NCI-H2081 (cell line): ENCODE data around the gene MAPK12.
"Not testable (repeated sequence)": the region's sequence is repeated elsewhere in the genome, so short reads cannot be mapped to it uniquely, and the experiment has no call there.

Source experiments
- DNase-seq, 2 experiments: peaks; one replicate each; lab custom pipeline; 2025; lab: John Stamatoyannopoulos, UW

MAPK12 gene

DNA sequence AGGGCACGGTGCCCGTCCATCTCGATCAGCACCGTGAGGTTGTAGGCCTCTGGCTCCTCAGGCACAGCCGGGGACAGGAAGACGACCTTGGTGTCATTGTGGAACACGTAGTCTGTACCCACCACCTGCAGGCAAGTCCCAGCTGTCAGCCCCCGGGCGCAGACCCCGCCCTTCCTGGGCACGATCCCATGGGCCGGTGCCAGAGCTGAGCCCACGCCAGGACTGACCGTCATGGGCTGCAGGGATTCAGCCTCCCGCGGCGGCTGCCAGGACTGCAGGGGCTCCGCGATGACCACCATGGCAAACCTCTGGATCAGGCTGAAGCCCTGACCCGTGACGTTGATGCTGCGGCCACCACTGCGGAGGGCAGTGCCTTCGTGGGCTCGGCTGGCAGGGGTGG, 20.5 kb upstream of the MAPK12 start:
- DNase-seq = no peak

DNA sequence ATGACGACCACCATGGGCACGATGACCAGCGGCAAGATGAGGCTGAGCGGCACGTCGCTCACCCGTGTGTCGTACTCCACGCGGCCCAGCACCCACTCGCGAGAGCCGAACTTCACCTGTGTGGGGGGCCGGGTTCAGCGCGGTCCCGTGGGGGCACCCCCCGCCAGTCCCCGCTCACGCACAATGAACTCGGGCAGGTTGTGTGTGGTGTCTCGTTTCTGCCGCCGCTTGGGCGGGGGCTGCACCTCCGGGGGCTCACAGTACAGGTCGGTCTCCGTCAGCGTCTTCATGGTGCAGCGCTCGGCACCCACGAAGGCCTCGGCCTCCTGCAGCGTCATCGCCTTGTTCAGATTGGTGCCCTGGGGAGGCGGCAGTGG, 19.9 kb upstream of the MAPK12 start:
- no peak for DNase-seq

DNA sequence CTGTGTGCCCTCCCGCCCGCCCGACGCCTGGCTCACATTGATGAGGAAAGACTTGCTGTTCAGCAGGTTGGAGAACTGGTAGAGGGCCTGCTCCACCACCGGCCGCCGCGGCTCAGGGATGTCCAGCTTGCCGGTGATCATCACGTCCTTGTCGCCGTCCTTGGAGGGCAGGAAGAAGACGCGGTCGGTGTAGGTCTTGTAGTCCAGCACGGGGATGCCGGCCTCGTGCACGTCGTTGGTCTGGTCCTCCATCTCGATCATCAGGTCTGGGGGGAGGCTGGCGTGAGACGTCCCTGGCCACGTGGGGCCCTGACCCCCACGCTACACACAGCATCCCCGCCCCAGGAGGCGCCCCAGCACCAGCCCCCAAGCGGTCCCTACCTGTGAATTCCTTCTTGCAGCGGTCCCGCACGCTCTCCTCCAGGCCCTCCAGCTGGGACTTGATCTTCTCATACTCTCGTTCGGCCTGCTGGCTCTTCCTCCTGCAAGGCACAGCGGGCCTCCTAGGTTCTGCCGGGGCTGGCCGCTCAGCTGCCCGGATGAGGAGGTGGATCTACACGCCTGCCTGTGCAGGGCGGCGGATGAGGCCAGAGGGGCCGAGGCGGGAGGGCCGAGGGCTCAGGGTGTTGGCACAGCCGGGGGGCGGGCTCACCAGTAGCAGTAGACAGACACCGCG, 19.4 kb upstream of the MAPK12 start:
- no peak for DNase-seq

DNA sequence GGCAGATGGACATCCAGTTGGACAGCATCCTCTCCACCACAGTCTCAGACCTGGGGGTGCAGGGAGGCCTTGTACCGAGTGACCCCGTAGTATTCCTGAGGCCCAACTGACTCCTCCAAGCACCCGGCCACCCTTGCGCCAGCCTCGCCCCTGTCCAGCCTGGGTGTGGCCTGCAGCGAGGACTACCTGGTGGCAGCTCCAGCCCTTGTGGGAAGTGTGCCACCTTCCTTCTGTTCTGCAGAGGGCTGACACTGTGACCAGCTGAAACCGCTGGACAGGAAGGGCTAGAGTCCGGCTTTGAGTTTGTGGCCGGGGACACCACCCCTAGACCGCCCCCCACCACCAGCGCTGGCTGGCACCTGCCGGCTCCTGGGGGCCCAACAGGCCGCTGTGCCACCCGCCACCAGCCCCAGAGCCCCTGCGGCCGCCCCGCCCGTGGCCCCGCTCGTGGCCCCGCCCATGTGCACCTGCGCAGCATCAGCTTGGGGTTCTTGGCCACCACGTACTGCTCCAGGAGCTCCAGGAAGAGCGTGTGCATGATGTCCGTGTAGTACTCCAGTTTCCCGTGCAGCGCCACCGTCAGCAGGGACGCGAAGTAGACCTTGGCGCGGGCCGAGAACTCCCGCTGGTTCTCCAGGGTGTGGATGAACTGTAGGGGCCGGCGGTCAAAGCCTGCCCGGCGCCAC, 18.7 kb upstream of the MAPK12 start:
- no peak for DNase-seq

DNA sequence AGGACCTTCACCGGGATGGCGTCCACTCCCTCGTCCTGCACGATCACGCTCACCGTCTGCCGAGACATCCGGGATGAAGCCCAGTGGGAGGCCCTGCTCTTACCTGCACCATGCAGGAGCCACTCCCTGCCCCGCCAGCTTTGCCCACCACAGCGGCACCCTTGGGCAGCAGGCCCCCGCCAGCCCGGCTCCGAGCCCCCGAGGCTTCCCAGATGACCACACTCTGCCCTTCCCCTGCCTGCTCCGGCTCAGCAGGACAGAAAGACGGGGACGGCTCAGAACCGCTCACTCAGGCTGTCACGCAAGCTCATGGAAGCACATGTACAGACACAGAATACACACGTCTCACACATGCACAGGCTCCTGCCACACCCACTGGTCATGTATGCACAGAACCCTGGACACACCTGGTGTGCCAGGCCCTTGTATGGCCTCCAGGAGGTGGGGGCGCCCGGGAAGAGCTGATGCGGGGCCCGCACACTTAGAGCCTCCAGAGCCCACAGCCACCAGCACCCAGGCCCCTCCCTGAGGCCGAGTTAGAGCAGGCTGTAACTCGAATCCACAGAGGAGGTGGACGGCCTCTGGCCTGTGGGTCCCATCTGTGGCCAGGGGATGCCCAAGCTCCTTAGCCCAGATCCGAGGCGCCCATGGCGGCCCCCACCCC, 17.6 kb upstream of the MAPK12 start:
- DNase-seq = no peak

DNA sequence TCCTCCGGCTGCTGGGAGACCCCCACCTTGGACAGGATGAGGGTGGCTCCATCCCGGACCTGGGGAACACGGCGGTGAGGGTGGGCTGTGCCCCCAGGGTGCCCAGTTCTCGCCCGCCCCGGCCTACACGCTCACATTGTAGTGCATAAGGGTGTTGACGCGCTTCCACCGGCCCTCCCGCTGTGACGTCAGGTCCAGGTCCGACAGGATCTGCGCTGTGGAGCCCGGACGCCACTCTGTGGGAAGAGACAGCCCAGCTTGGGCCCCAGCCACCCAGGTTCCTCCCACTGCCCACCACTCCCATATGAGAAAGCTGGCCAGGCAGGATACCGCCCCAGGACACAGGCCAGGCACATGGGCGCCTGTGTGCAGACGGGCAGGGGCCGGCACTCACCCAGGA, 17.0 kb upstream of the MAPK12 start:
- no peak for DNase-seq

DNA sequence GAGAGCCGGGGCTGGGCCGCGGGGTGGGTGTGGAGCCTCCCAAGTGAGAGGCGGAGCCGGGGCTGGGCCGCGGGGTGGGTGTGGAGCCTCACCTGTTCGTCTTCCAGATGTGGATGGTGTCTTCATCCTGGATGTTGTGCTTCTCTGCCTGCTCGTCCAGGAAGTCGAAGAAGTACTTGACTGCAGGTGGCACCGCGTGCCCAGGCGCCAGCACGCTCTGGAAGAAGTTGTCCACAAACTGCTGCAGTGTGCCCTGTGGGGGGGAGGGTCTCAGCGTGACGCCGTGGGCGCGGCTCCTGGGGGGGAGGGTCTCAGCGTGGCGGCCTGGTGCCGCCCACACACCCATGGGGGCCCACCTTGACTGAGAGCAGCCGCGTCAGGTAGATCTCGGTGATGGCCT, 16.3 kb upstream of the MAPK12 start:
- DNase-seq = no peak

DNA sequence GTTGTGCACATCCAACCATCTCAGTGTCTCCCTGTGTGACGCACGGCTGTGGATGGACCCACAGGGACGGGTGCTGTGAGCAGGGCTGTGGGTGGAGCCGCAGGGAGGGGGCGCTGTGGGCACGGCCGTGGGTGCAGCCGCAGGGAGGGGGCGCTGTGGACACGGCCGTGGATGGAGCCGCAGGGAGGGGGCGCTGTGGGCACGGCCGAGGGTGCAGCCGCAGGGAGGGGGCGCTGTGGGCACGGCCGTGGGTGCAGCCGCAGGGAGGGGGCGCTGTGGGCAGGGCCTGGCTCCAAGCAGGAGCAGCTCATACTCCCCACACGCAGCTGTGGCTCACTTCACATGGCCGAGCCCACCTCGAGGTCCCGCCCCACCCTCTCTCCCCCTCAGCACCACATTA, 14.7 kb upstream of the MAPK12 start:
- no peak for DNase-seq

DNA sequence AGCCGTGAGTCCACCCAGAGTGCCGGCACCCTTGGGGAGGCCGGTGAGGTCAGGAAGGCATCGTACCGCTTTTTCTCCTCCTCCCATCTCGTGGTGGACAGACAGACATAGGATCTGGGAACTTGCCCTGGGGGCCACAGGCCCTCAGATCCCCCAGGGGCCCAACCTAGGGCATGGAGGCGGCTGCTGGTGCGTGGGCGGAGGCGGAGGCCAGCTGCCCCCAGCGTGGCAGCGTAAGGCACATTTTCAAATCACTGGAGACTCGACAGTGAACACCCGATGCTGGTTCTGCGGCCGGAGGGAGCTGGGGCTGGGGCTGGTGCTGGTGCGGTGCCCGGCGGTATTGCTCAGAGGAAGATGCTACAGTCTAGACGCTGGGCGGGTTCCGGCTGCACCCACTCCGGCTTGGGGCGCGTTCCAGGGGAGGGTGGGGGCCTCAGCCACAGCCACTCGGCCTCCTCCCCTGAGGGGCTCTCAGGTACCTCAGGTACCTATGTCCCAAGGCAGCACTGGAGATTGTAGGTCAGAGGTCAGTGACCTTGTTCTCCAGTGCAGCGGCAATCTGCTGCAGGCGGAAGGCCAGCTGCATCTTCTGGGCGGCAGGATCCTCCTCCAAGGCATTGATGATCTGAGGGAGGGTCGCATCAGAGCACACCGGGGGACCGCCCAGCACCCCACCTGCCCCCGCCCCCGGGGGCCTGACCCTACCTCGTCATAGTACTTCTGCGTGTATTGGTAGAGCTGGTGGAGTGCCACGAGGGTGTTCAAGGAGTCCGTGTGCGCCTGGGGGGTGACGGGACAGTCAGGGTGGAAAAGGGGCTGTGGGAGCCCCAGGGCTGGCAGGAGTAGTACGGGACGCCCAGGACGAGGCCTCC, 13.9 kb upstream of the MAPK12 start:
- no peak for DNase-seq

DNA sequence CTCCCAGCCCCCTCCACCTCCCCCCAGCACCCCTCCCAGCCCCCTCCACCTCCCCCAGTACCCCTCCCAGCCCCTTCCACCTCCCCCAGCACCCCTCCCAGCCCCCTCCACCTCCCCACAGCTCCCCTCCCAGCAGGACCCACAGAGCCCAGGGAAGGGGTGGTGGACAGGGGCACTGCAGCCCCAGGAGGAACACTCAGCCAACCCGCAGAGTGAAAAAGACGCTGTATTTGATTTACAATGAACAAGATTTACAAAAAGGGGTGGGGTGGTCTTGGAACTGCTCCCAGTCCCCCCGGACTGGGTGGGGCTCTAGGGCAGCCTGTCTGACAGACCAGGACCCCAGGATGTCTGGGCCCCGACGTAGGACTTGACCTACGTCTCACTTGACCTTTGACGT, 13.3 kb upstream of the MAPK12 start:
- no peak for DNase-seq

DNA sequence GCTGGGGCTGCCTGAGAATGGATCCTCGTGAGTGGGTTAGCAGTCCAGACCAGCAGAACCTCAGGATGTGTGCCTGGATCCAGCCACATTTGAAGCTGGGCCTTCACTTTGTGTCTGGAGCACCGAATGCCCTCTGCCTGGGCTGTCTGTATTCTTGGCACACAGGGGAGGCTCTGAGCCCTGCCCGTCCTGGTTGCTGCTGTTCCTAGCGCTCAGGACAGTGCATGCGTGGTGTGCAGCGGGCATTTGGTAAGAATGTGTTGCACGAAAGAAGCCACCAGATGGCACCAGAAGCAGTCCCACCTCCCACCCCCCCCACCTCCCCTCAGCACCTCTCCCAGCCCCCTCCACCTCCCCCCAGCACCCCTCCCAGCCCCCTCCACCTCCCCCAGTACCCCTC, 12.8 kb upstream of the MAPK12 start:
- peak; percentile 43 to 50 for DNase-seq

DNA sequence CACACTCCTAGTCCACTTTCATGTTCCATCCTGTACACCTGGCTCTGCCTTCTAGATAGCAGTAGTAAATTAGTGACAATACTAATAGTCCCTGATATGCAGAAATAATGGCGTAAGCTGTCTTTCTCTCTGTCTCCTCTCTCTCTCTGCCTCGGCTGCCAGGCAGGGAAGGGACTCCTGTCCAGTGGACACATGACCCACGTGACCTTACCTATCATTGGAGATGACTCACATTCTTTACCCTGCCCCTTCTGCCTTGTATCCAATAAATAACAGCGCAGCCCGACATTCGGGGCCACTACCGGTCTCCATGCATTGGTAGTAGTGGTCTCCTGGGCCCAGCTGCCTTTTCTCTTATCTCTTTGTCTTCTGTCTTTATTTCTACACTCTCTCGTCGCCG, 12.3 kb upstream of the MAPK12 start:
- not testable (repeated sequence) for DNase-seq

DNA sequence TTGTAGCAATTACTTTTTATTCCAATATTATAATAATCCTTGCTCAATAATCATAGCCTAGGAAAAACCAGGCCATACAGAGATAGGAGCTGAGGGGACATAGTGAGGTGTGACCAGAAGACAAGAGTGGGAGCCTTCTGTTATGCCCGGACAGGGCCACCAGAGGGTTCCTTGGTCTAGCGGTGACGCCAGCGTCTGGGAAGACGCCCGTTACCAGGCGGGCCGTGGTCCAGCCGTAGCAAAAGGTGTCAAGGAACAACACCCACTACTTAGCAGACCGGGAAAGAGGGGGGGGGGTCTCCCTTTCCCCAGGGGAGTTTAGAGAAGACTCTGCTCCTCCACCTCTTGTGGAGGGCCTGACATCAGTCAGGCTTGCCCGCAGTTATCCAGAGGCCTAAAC, 11.9 kb upstream of the MAPK12 start:
- not testable (repeated sequence) for DNase-seq

DNA sequence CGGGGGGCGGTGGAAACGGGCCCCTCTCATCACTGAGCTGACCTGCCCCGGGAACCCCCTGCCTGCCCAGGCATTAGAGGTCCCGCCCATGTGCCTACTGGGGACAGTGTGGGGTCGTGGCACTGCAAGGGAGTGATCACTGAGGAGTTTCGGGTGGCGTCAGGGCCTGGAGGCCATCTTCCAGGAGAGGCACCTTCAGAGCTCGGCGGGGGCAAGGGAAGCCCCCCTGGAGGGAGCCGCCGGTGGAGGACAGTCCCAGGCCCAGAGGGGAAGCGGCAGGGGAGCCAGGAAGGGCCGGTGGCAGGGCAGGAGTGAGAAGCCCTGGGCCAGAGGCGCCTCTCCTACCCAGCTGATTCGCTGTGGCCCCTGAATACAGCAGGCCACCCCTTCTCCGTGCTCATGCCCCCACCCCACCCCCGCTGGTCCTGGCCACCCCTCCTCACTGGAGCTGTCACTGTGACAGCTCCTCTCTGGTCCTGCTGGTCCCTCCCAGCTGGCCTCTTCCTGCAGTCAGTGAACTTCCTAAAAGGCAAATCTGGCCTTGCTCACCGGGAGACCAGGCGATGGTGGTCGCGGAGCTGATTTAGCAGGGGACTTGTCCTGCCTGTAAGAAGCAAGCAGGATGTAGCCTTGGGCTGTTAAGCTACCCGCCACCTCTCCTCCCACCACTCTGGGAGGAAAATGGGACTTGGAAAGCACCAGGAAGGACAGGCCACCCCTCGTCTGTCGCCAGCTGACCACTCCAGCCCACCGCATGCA, 10.7 kb upstream of the MAPK12 start:
- no peak for DNase-seq

DNA sequence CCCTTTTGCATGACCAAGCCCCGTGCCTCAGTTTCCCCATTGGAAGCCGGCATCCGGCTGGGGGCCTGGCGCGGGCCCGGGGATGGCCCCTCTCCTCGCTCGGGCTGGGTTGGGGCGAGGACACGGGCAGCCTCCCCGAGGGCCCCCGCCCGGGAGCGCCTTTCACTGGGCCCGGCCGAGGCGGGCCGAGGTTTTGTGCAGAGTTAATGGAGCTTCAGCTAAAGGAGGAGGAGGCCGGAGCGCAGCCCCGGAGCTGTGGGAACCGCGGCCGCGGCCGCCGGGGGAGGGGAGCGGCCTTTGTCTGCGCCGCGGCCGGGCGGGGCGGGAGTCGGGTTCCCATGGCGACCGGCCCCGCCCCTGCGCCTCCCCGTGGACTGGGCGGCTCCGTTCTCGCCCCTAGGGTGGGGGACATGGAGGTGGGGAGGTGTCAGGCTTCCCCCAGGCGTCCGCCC, 10.1 kb upstream of the MAPK12 start:
- DNase-seq = peak; percentile 52 to 65

DNA sequence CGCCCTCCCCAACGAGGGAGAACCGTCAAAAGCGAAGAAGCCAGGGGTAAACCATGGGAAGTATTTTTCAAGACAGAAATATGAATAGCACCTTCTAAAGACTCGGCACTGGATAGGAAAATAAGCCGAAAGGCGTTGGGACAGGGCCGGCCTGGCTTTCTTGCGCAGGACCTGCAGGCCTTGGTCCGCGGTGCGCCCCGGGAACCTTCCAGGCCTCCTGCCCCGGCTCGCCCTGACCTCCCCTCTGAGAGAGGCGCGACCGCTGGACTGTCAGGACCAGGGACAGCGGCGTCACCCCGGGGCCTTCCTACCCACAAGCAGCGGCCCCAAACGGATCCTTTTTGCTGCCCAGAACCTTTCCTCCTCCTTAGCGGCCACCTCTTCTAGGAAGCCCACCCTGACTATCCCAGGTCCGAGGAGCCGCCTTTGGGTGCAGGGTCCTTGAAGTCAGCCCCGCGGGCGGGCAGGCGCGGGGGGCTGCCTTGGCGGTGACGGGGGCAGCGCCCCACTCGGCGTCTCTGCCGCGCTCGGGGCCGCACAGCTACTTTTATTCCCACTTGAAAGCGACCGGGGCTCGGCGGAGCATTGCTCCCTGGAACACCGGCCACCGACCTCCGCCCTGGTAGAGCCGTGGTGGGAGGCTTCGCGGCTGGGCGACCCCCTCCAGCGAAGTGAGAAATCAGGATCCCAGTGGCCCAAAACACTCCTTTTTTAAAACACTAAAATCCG, 9.3 kb upstream of the MAPK12 start:
- no peak for DNase-seq

DNA sequence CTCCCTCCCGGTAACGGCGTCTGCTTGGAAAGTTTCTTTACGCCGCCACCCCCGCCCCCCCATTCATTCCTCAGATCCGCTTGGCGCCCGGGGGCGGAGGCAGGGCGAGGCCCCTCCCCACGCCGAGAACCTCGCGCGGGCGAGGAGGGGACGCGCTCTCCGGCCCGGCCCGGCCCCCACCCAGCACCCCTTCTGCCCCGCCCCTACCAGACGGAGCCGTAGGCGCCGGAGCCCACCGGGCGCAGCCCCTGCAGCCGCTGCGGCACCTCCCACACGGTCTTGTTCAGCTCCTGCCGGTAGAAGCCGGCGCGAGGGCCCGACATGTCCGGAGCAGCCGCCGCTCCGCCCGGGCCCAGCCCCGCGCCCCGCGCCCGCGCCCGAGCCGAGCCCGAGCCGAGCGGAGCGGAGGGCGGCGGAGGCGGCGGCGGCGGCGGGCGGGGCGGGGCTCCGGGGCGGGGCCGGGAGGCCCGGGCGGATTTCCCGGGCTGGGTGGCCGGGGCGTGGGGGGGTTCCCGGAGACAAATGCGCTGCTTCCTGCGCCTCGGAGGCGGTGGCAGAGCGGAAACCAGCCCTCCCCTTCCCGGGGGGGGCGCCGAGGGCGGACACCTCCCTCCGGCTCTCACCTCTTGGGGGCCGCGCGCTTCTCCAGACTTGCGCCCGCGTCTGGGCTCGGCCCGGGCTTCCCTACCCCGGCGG, 8.6 kb upstream of the MAPK12 start, which contains the start of gene MAPK11:
MAPK11 (minus strand) TSS at position 411 of the 696 bp plus-strand sequence; CDS start at position 323, 88 bp downstream.
- peak; percentile 23 to 43 for DNase-seq

DNA sequence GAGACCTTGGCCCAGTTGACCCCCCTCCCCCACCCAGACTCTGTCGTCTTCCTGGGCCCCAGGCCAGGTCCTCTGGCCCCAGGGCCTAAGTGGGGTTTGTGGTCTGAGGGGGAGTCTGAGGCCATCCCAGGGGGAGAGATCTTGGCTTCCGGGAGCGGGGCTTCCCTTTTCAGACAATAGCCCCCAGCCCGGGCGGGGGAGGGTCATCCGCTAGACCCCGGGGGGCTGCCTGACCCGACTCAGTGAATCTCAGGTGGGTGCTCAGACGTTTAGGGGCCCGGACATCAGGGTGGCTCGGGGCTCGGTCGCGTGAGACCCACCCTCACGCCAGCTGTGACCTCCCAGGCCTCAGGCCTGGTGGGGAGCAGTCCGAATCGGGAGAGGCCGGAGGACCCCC, 8.1 kb upstream of the MAPK12 start:
- no peak for DNase-seq

DNA sequence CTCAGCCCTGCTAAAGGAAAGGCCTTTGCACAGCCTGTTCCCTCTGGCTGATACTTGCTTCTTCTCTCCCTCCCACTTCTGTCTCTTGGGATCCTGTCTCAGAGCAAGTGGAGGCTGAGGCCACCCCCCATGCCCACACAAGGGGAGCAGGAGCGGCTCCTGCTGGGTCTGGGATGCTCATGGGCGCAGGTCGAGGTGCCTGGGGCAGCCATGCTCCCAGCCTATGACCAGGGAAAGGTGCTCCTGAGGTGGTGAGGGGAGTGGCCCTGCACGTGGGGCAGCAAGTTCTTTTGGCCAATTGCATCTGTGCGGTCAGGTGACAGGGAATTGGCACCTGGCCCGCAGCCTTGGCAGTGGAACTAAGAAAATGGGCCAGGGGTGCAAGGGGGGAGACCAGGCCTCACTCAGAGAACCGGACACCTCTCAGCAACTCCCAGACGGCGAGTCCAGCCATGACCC, 7.2 kb upstream of the MAPK12 start:
- DNase-seq = peak in 1 of 2 experiments; percentile 14
